Activated CD8-positive, alpha-beta T cell treated with anti-CD3 and anti-CD28 coated beads, Interleukin-2, amount 10 ng/mL, durations not matched to agents 7 days and 5 days (primary cell): ENCODE measurements around the gene CA9. TPM values are rescaled to one million over a fixed set of nuclear protein-coding genes. Genes with fewer than 3 reads are reported as not detected.
A peak's percentile ranks its signal among the peaks of the same experiment; 100 is the strongest.

Experiments used
- ATAC-seq: fragments of 150-1000 bp; cut with Tn5 transposase; one replicate; pipeline ENCODE4 v1.10.0; 2021; ENCODE audit warnings: moderate library complexity
- CTCF ChIA-PET: fragments of 350-600 bp; sonication (Branson Sonifier 250); formaldehyde crosslinking; loops from one replicate; lab custom pipeline; 2021; ENCODE audit warnings: antibody characterized with exemption; lab: Charles Lee
- POLR2A ChIA-PET: fragments of 350-600 bp; sonication (Branson Sonifier 250); formaldehyde crosslinking; loops from one replicate; lab custom pipeline; 2021; ENCODE audit warnings: antibody characterized with exemption; lab: Charles Lee
- DNase-seq: peaks from one replicate; pipeline ENCODE4 v3.0.0-alpha.2; 2020
- H3K27ac Mint-ChIP-seq: one replicate; pipeline ENCODE4 v1.8.0; 2021; ENCODE audit warnings: mild to moderate bottlenecking, mixed read lengths
- H3K27me3 Mint-ChIP-seq: one replicate; pipeline ENCODE4 v1.8.0; 2021; ENCODE audit warnings: low read depth, mixed read lengths
- H3K36me3 Mint-ChIP-seq: one replicate; pipeline ENCODE4 v1.8.0; 2021; ENCODE audit warnings: low read depth, mixed read lengths
- H3K4me1 Mint-ChIP-seq: one replicate; pipeline ENCODE4 v1.8.0; 2021; ENCODE audit warnings: low read depth, mixed read lengths
- H3K4me3 Mint-ChIP-seq: one replicate; pipeline ENCODE4 v1.8.0; 2021; ENCODE audit warnings: mild to moderate bottlenecking, mixed read lengths
- H3K9me3 Mint-ChIP-seq: one replicate; pipeline ENCODE4 v1.8.0; 2022; ENCODE audit warnings: mixed read lengths; ENCODE audit not compliant: insufficient read depth
- total RNA-seq, 2 experiments: library from RNA; stranded (reverse); gene quantifications; one replicate each; pipeline ENCODE4 v1.2.3, GENCODE V29; 2021

Gene CA9
- total RNA-seq, 2 experiments from 2014 or later, result 0.50 to 1.3 TPM

GRCh38 chr9:35685506-35685905 is 11.8 kb downstream of the CA9 start:
- no peak overlapping the region for H3K4me3 Mint-ChIP-seq
- H3K36me3 Mint-ChIP-seq, result no peaks in the 10 kb centered on the region
- H3K27ac Mint-ChIP-seq, result no peak overlapping the region
- ATAC-seq (no peak), DNase-seq (no peak)
- POLR2A ChIA-PET, result interaction anchor here (0.9 kb wide), 1 partner anchor 11 kb away, joined by 3 read pairs; no protein-coding TSS in a partner anchor
- CTCF ChIA-PET, result interaction anchor here (1.1 to 3.3 kb wide), 4 partner anchors 10 to 82 kb away, joined by 3 to 20 read pairs (median 8); no protein-coding TSS in a partner anchor
- no peaks in the 10 kb centered on the region for H3K27me3 Mint-ChIP-seq
- peaks cover 20% of the 10 kb centered on the region for H3K4me1 Mint-ChIP-seq
- H3K9me3 Mint-ChIP-seq, result no peaks in the 10 kb centered on the region

DNA sequence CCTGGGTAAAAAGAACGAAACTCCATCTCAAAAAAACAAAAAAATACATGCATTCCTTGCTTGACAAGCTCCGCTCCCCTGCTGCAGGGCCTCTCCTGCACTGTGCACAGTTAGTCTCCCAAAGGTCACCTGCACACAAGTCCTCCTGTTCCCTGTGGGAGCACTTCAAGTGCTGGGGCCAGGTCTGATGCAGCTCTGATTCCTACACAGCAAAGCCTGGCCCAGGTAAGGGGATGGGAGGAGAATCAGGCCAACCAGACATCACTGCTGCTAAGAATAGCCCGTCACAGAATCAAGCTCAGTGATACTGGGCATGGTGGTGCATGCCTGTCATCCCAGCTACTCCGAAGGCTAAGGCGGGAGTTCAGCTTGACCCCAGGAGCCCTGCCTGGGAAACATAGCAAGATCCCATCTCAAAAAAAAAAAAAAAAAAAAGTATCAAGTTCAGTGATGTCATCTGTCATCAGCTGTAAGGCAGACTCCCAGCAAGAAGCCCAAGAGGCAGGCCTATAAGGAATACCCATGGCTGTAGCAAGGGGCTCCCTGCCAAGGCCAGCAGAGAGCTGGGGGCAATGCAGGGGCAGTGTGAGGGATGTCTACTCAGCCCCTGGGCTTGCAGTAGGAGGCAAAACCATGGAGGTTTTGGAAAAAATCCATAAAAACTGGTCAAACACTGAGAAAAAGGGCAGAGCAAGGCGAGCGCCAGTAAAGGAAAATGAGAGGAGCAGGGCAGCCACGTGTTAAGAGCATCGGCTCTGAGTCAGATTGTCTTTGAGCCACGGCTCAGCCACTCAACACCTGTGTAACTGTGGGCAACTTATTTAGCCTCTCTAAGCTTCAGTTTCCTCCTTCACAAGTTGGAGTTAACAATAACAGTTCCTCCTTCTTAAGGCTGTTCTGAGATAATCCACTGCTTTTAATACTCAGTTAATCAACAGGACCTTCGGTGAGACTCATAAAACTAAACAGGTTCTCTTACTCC is 12.8 kb downstream of the CA9 start:
- Mint-ChIP-seq H3K36me3 (no peaks in the 10 kb centered on the region), H3K9me3 (no peaks in the 10 kb centered on the region), H3K27me3 (no peaks in the 10 kb centered on the region), H3K4me3 (no peak overlapping the region), H3K27ac (no peak overlapping the region), H3K4me1 (peaks cover 29% of the 10 kb centered on the region)
- no peak for ATAC-seq
- CTCF ChIA-PET, result interaction anchor here (0.7 to 2.2 kb wide), 6 partner anchors 9 to 83 kb away, joined by 3 to 22 read pairs (median 4); no protein-coding TSS in a partner anchor
- POLR2A ChIA-PET, result no interaction called here
- DNase-seq, result no peak

GRCh38 chr9:35687306-35687705 is 13.6 kb downstream of the CA9 start:
- H3K27ac Mint-ChIP-seq, result no peak overlapping the region
- CTCF ChIA-PET, result interaction anchor here (0.8 to 4.1 kb wide), 5 partner anchors 10 to 76 kb away, joined by 3 to 22 read pairs (median 9); no protein-coding TSS in a partner anchor
- H3K4me3 Mint-ChIP-seq, result no peak overlapping the region
- no peaks in the 10 kb centered on the region for H3K9me3 Mint-ChIP-seq
- no peaks in the 10 kb centered on the region for H3K27me3 Mint-ChIP-seq
- DNase-seq (no peak), ATAC-seq (no peak)
- H3K4me1 Mint-ChIP-seq, result peaks cover 34% of the 10 kb centered on the region
- no peaks in the 10 kb centered on the region for H3K36me3 Mint-ChIP-seq
- POLR2A ChIA-PET, result no interaction called here

DNA sequence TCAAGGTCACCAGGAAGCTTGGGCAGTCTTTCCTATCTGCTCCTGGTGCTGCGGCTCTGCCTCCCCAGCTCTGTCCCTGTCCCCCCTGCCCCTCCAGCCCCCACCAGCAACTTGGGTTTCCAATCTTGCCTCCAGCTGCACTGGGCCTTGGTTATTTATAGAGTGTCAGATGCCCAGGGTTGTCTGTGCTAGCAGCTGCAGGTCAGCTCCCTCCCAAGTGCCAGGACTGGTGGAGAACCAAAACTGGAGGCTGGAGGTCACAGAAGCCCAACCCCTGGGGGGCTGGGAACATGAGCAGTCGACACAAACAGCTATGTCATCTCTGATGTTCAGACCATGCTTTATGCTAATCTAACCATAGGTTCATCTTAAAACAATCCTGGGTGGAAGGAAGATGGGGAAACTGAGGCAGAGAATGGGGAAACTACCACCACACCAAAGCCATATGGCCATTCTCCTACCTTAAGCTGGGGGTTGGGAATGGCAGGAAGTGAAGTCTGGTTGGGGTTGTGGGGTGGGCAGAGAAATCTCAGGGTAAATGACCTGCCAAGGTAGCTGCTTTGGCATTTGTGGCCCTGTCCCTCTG is 14.3 kb downstream of the CA9 start:
- Mint-ChIP-seq H3K9me3 (no peaks in the 10 kb centered on the region), H3K36me3 (no peaks in the 10 kb centered on the region), H3K4me1 (peaks cover 34% of the 10 kb centered on the region), H3K27me3 (no peaks in the 10 kb centered on the region), H3K4me3 (no peak overlapping the region), H3K27ac (no peak overlapping the region)
- DNase-seq (no peak), ATAC-seq (no peak)
- ChIA-PET CTCF (interaction anchor here (0.8 to 4.1 kb wide), 13 partner anchors 9 to 84 kb away, joined by 3 to 22 read pairs (median 3); partner anchors contain the start of genes CCDC107 and RMRP), POLR2A (interaction anchor here (0.7 kb wide), 1 partner anchor 30 kb away, joined by 3 read pairs; the partner anchor contains the start of genes CCDC107 and RMRP)

DNA sequence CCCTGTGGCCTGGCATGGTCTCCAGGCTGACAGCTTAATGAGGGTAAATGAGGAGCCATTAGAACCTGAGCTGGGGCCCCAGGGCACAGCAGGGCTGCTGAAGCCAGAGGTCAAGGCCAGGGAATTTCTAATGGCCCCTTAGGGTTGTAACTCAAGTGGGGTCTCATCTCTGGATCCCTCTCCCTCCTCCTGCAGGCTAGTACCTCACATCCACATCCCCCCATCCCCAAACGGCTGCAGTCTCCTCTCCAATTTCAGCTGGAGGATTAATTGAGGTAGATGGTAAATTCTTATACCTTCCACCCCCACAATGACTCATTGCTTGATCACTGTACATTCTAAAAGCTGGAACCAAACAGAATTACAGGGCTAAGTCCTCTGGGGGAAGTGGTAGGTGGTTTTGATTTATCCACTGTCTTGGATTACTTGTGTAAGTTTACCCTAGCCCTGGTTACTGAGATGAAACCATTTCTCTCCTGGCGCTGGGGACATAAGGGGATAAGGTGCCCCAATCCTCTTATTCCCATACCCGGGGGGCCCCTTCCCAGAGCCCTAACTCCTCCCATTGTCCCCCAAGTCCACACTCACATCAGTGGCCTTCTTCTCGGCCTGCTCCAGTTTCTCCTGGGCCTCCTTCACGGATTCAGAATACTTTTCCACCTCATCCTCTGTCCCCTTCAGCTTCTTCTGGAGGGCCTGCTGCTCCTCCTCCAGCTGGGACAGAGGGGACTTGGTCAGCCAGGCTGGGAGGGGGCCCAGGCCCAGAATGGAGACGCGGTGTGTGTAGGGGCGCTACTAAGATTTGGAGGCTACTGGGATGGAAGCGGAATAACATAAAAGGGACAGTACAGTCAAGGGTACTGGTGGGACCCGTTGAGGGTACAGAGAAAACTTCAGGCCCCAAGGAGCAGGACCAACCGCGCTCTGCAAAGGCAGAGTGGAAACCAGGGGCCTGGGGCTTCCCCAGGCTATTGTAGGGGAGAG is 15.1 kb downstream of the CA9 start:
- H3K9me3 Mint-ChIP-seq, result no peaks in the 10 kb centered on the region
- CTCF ChIA-PET, result interaction anchor here (0.8 to 4.1 kb wide), 12 partner anchors 8 to 84 kb away, joined by 3 to 22 read pairs (median 4); partner anchors contain the start of genes CCDC107 and RMRP
- H3K27me3 Mint-ChIP-seq, result no peaks in the 10 kb centered on the region

GRCh38 chr9:35689542-35690293 is 16.0 kb downstream of the CA9 start, which contains the start of gene TPM2:
Gene TPM2 (minus strand): TSS chr9:35689925. CDS start chr9:35689817, 108 bp downstream.
- Mint-ChIP-seq H3K4me1 (peaks cover 34% of the 10 kb centered on the region), H3K4me3 (peak within 1 kb of the TSS; percentile 77), H3K27me3 (no peaks in the 10 kb centered on the region), H3K27ac (peak within 1 kb of the TSS; percentile 67), H3K9me3 (no peaks in the 10 kb centered on the region), H3K36me3 (no peaks in the 10 kb centered on the region)
- ChIA-PET CTCF (interaction anchor here (1.9 to 4.1 kb wide), 4 partner anchors 29 to 78 kb away, joined by 4 to 11 read pairs (median 8); no protein-coding TSS in a partner anchor), POLR2A (interaction anchor here (0.9 to 1.4 kb wide), 2 partner anchors 25 to 39 kb away, joined by 3 read pairs; partner anchors contain the start of genes ARHGEF39 and SIT1)
- no peak for ATAC-seq
- DNase-seq, result no peak

More for the DNA sequence above, 15.1 kb downstream of the CA9 start:
- POLR2A ChIA-PET, result interaction anchor here (0.7 kb wide), 1 partner anchor 31 kb away, joined by 3 read pairs; the partner anchor contains the start of genes CCDC107 and RMRP
- Mint-ChIP-seq H3K4me1 (peaks cover 34% of the 10 kb centered on the region), H3K4me3 (peak overlapping the region; percentile 39), H3K36me3 (no peaks in the 10 kb centered on the region), H3K27ac (peak overlapping the region; percentile 55)
- DNase-seq (no peak), ATAC-seq (no peak)

GRCh38 chr9:35690294-35690613 is 16.5 kb downstream of the CA9 start:
- POLR2A ChIA-PET, result interaction anchor here (0.9 to 1.4 kb wide), 3 partner anchors 25 to 41 kb away, joined by 3 read pairs; partner anchors contain the start of genes ARHGEF39 and SIT1
- CTCF ChIA-PET, result interaction anchor here (1.1 to 4.1 kb wide), 5 partner anchors 11 to 79 kb away, joined by 3 to 11 read pairs (median 6); no protein-coding TSS in a partner anchor
- ATAC-seq (no peak), DNase-seq (no peak)
- no peaks in the 10 kb centered on the region for H3K27me3 Mint-ChIP-seq
- H3K36me3 Mint-ChIP-seq, result no peaks in the 10 kb centered on the region
- H3K27ac Mint-ChIP-seq, result peak overlapping the region; percentile 61
- peaks cover 34% of the 10 kb centered on the region for H3K4me1 Mint-ChIP-seq
- H3K4me3 Mint-ChIP-seq, result peak overlapping the region; percentile 77
- H3K9me3 Mint-ChIP-seq, result no peaks in the 10 kb centered on the region

GRCh38 chr9:35690614-35691333 is 17.0 kb downstream of the CA9 start:
- Mint-ChIP-seq H3K4me3 (peak overlapping the region; percentile 77), H3K27me3 (no peaks in the 10 kb centered on the region), H3K9me3 (no peaks in the 10 kb centered on the region), H3K36me3 (peaks cover 3% of the 10 kb centered on the region), H3K4me1 (peaks cover 34% of the 10 kb centered on the region), H3K27ac (peak overlapping the region; percentile 67)
- DNase-seq (peak; percentile 39), ATAC-seq (peak; percentile 63)
- ChIA-PET CTCF (interaction anchor here (0.8 to 4.1 kb wide), 7 partner anchors 10 to 91 kb away, joined by 3 to 11 read pairs (median 6); no protein-coding TSS in a partner anchor), POLR2A (interaction anchor here (0.9 to 1.4 kb wide), 5 partner anchors 26 to 41 kb away, joined by 3 to 4 read pairs (median 3); partner anchors contain the start of genes ARHGEF39 and SIT1)

GRCh38 chr9:35691334-35691650 is 17.6 kb downstream of the CA9 start:
- POLR2A ChIA-PET, result interaction anchor here (0.9 to 1.2 kb wide), 3 partner anchors 33 to 42 kb away, joined by 3 to 4 read pairs (median 3); no protein-coding TSS in a partner anchor
- H3K4me3 Mint-ChIP-seq, result peak overlapping the region; percentile 77
- no peaks in the 10 kb centered on the region for H3K9me3 Mint-ChIP-seq
- peak overlapping the region; percentile 67 for H3K27ac Mint-ChIP-seq
- ATAC-seq (peak; percentile 38), DNase-seq (no peak)
- peaks cover 5% of the 10 kb centered on the region for H3K36me3 Mint-ChIP-seq
- CTCF ChIA-PET, result interaction anchor here (0.8 to 4.1 kb wide), 9 partner anchors 10 to 91 kb away, joined by 3 to 11 read pairs (median 6); partner anchors contain the start of genes CCDC107 and RMRP
- H3K4me1 Mint-ChIP-seq, result peaks cover 35% of the 10 kb centered on the region
- H3K27me3 Mint-ChIP-seq, result no peaks in the 10 kb centered on the region
